Prostate gland (tissue), 2 donors: ENCODE results near the gene PRDX2.

Source experiments
- CTCF ChIP-seq, 4 experiments: fragments of 200-600 bp in 2 of 4; fragments of 450-650 bp in 2 of 4; sonication (generic) in 2 of 4; IDR thresholded peaks; 1 replicate in 3 of 4; 2 replicates in 1 of 4; pipeline ENCODE4 v1.5.1; 2016 to 2019; ENCODE audit warnings: antibody characterized with exemption in 4 of 4, mild to moderate bottlenecking in 2 of 4, moderate library complexity in 2 of 4
- POLR2AphosphoS5 ChIP-seq: sonication (generic); formaldehyde crosslinking; IDR thresholded peaks from one replicate; pipeline ENCODE4 v1.6.1; 2017; ENCODE audit warnings: antibody characterized with exemption

DNA sequence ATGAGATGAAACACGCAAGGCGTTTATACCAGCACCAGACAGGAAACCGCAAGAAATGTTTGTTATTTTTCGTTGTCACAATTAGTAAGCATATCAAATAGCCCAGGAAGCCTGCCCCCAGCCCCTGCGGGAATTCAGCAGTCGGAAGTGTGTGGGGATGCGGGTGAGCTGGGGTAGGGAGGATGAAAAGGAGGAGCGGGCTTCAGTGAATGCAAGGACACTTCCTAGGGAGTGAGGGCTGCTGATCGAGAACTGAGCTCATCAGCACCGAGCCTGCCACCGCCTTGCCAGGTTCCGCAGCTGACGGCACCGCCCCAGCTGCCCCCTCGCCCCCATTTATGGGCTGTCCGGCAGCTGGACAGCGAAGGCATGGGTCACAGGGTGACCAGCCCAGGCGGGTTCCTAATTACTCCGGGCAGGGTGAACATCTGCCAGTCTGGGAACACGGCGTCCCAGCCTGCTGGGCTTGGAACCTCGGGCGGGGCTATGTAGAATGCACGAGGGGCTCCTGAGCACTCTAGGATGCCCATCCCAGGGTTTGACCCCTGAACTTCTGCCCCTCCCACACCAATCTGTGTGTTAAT, 51.6 kb downstream of the PRDX2 start:
- TF ChIP-seq POLR2AphosphoS5 (no peak), CTCF (IDR thresholded peaks at IDR 0.05) (no peak)
